HG02610 (cell line): Measurements from ENCODE around the gene ENTREP3.
A peak's percentile ranks its signal among the peaks of the same experiment; 100 is the strongest.
"Not testable (repeated sequence)": the region's sequence is repeated elsewhere in the genome, so short reads cannot be mapped to it uniquely, and the experiment has no call there.

Experiments used
- ATAC-seq: cut with Tn5 transposase; IDR thresholded peaks from one replicate; pipeline ENCODE4 v1.9.1; 2021; ENCODE audit warnings: mild to moderate bottlenecking, moderate library complexity; ENCODE audit not compliant: unreplicated experiment

The ENTREP3 gene, protein sequence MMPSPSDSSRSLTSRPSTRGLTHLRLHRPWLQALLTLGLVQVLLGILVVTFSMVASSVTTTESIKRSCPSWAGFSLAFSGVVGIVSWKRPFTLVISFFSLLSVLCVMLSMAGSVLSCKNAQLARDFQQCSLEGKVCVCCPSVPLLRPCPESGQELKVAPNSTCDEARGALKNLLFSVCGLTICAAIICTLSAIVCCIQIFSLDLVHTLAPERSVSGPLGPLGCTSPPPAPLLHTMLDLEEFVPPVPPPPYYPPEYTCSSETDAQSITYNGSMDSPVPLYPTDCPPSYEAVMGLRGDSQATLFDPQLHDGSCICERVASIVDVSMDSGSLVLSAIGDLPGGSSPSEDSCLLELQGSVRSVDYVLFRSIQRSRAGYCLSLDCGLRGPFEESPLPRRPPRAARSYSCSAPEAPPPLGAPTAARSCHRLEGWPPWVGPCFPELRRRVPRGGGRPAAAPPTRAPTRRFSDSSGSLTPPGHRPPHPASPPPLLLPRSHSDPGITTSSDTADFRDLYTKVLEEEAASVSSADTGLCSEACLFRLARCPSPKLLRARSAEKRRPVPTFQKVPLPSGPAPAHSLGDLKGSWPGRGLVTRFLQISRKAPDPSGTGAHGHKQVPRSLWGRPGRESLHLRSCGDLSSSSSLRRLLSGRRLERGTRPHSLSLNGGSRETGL

DNA sequence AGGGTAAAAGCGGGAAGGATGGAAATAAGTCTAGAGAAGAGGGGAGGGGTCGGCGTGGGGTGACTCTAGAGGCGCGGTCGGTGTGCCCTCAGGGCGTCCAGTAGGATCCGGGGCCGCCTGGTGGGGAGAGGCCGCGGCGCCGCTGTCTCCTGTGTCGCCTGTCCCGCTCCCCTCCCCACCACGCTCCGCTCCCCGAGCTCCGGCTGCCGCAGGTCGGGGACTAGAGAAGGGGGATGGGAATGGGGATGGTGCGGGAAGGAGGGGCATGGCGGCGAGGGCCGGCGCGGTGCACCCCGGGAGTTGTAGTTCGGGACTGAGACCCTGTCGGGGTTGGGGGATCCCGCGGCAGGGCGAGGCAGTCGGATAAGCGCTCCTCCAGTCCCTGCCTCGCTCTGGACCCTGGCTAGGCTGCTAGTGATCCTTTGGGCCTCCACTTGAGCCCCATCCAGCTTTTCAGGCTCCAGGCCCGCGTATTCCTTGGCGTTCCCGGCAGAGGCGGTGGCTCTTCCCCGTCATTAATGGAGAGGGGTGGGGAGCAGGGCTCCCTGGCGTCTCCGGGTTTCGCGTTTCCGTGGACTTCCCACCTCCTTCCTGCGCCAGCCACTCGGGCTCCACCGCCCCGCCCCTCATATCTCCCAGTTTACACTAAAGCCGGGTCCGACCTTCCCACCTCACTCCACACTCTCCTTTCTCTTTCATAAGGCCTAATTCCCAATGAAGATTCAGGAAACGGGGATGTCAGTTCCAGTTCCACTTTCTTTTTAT, at the start of gene ENTREP3:
Gene ENTREP3 (minus strand): TSS at position 241 of the 765 bp plus-strand sequence. CDS start 606 bp downstream, outside the sequence.
- ATAC-seq, result peak; percentile 64

DNA sequence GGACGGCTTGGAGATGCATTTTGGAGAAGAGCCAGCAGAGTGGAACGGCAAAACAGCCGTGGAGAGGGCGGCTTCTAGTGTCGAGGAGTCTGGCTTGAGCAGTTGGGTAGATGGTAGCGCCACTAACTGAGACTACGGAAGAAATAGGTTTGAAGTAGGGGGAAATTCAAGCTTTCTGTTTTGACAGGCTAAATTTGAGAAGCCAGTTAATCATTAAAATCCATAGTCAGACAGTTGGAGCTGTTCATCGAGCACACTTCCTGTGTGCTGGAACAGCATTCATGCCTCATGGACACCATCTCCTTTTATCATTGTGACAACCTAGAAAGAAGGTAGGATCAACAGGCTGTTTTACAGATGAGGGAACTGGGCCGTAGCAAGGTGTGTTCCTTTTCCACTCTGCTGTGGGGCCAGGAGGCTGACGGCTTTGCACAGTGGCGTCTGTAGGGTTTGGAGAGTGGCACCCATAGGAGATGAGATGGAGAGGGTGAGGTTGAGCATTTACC, 49.3 kb upstream of the ENTREP3 start:
- ATAC-seq, result no peak

DNA sequence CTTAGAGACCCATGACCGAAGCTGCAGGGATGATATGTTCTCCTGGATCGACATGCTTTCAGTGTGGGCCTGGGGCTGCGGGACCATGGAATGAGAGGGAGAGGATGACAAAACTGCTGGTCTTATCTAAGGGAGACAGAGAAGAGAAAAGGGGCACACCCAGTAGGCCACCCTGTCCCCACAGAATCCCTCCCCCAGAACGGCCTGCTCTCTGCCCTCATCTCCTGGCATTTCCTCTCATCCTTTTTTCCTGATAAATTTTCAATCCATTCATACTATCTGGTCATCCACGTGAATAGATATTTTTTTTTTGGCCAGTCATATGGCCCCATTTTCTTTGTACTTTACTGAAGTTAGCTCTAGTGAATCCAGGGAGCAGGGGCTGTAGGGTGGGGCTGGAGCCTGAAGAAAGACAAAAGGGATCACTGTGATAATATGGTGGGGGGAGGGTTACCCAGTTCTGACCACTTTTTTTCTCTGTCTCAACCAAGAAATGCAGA, 46.1 kb upstream of the ENTREP3 start, which contains the start of gene PKLR:
Gene PKLR (minus strand): TSS at position 97 of the 500 bp plus-strand sequence. CDS start 43 bp downstream, at position 54.
- ATAC-seq, result no peak

DNA sequence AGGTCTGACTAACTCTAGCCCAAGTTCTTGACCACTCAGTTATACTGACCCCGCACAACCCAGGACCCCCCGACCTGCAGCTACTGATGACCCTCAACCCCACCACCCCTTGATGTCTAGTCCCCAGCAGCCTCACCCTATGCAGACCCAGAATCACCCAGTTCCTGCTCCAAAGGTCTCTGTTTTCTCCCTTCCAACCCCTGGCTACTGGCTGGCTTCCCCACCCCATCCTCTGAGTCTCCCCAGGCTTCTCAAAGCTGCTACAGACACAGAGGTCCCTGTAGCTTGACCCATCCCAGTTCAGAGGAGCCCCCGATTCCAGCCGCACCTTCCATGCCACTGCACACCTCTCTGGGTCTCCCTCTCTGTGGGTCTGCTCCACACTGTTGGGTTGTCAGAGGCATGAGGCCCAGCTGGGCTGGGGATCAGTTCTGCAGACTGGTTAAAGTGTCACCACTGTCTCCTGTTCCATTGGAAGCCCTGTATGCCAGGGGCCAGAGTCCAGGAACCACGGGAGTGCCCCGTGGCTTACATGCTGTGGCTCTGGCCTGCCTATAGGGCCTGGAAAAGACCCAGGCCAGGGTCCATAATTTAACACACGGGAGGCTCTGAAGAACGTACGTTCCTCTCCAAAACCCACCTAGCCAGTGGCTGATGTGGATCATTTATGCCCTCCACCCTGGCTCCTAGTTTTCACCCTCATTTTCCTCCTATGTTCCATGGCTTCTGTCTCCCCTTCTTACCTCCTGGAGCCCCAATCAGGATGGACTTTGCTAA, 45.5 kb upstream of the ENTREP3 start:
- no peak for ATAC-seq

DNA sequence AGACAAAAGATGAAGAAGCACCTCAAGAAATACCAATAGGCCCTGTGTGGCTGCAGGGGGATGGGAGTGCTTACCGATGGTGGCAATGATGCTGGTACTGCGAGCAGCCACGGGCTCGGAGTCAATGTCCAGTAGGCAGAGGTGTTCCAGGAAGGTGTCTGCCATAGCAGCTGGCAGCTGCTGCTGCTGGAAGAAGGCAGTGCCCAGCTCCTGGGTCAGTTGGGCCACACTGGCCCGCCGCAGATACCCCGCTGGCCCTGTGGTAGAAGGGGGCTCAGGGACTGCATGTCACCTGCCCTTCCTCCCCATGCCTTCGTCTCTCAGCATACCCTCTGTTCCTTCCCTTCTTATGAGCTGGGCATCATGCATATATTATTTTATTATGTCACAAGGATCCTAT, 44.7 kb upstream of the ENTREP3 start:
- no peak for ATAC-seq

DNA sequence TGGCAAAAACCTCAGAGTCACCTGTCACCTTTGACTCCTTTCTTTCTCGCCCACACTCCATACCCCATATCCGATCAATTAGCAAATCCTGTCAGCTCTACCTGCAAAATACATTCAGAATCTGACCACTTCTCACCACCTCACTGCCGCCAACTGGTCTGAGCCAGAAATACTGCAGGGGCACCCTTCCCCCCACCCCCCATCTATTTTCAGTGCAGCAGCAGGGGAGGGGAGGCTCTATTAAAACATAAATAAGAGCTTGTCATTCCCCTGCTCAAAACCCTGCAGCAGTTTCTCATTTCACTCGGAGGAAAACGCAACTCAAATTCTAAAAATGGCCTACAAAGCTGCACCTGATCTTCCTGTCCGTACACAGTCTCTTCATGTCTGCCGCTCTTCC, 42.1 kb upstream of the ENTREP3 start:
- ATAC-seq, result no peak

DNA sequence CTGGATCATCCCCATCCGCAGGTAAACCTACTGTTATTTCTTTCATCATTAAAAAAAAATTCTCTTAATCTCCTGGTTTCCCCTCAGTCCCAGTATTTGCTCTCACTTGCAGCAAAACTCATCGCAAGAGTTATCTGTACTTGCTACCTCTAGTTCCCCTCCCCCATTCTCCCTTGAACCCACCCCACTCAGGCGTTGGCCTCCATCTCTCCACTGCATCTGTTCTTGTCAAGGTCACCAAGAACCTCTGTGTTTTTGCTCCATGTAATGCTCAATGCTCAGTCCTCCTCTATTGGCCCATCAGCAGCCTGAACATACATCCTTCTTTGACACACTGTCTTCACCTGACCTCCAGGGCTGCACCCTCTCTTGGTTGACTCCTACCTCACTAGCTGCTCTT, 41.4 kb upstream of the ENTREP3 start:
- no peak for ATAC-seq

DNA sequence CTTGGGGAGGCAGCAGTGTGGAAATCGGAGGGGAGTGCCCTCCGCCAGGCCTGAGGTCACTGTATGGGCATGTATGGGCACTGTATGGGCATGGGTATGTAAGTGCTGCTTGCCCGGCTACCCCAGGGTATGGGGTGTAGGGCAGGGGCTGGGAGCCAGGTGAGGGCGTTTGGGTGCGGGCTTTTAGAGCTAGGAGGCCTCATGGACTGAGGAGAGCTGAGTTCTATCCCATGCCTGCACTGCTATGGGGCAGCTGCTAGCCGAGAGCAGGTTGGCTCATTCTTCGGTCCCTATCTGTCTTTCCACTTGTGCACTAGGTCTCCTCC, 40.6 kb upstream of the ENTREP3 start:
- no peak for ATAC-seq

DNA sequence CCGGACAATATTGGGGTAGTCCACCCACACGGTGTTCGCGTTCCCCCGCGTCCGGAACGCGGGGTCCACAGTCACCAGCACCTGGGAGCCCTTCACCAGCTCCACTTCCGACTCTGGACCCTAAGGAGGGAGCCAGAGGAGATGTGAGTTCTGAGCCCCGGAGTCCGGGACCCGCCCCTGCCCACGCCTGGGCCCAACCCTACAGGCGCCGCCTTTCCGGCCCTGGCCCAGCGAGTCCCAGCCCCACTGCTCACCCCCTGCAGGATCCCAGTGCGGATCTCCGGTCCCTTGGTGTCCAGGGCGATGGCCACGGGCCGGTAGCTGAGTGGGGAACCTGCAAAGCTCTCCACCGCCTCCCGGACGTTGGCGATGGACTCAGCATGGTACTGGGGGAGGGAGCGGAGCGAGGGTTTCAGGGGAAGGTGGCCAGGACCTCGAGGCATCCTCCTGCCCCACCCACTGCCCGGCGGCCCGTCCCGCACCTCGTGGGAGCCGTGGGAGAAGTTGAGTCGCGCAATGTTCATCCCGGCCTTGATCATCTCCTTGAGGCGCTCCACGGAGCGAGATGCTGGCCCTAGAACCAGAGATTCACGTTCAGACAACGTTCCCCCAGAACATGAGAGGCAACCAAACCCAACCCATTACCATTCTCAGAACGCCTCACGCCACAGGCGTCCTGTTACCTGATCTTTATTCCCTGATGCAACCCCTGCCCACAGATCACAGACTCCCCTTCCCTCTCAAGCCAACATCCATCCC, 40.1 kb upstream of the ENTREP3 start:
- no peak for ATAC-seq

DNA sequence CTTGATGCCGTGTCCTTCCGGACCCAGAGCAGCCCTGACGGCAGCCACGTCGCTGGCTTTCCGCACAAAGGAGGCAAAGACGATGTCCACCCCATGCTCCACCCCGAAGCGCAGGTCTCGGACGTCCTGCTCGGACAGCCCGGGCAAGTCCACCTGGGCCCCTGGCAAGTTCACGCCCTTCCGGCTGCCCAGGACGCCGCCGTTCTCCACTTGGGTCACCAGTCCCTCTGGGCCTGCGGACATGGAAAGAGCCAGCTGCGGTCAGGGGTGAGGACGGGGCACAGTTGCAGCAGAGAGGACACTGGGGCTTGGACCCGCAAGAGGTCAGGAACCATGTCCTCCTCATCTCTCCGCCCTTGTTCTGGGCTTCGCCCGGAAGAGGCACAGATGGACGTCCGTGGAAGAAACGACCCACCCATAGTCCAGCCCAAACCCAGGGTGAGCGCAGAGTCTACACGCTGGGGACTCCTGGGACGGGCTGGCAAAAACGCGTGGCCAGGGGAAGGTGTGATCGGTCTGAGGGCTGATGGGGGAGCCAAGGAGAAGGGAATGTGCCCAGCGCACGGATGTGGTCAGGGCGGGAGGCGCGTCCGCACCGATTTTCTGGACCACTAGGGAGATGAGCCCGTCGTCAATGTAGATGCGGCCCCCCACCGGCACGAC, 39.4 kb upstream of the ENTREP3 start:
- no peak for ATAC-seq

DNA sequence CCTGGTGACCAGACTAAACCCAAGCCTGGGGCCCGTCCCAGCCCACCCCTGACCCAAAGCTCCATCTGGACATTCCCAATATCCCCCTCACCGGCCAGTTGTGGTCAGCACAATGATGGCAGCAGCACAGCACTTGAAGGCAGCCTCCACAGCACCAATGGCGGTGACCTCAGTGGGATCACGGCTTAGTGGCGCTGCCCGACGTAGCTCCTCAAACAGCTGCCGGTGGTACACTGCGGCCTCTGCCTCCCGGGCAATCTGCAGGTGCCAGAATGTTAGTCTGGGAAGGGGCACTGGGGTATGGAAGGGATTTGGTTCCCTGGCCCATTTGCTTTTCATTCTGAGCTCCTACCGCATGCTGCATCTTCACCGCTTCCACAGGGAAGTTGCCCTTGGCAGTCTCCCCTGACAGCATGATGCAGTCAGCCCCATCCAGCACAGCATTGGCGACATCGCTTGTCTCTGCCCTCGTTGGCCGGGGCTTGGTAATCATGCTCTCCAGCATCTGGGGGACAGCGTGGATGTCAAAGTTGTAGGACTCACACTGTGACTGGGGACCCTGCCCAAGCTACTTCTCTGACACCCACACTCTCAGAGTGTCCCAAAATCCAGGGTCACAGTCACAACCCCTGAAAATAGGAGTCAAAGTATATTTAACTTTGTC, 37.9 kb upstream of the ENTREP3 start:
- no peak for ATAC-seq

DNA sequence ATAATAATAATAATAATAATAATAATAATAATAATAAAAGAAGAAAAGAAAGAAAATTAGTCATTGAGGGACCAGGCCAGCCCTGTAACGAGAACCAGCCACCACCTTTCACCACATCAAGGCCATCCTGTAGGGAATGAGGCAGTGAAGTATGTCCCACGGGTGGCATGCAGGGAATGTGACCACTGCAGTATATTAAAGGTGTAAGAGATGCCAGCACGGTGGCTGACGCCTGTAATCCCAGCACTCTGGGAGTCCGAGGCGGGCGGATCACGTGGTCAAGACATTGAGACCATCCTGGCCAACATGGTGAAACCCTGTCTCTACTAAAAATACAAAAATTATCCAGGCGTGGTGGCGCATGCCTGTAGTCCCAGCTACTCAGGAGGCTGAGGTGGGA, 35.7 kb upstream of the ENTREP3 start:
- not testable (repeated sequence) for ATAC-seq

DNA sequence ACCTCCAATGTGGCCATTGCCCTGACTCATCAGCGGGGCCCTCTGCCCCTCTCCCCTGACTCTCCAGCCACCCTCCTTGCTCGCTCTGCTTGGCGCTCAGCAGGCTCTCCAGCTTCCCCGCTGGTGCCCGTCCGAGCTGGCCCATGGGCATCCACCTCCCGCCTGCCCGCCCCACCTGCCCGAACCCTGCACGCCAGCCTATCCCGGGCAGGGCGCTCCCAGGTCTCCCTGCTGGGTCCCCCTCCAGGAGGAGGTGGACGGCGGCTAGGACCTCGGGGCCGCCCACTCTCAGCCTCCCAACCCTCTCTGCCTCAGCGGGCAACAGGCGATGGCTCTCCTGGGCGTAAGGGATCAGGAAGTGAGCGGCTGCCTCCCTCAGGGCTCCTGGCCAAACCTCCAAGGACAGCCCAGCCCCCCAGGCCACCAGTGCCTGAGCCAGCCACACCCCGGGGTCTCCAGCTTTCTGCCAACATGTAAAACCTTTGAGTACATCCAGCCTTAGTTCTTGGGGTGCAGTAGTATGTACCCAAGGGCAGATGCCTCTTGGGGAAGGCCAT, 32.8 kb upstream of the ENTREP3 start:
- no peak for ATAC-seq

DNA sequence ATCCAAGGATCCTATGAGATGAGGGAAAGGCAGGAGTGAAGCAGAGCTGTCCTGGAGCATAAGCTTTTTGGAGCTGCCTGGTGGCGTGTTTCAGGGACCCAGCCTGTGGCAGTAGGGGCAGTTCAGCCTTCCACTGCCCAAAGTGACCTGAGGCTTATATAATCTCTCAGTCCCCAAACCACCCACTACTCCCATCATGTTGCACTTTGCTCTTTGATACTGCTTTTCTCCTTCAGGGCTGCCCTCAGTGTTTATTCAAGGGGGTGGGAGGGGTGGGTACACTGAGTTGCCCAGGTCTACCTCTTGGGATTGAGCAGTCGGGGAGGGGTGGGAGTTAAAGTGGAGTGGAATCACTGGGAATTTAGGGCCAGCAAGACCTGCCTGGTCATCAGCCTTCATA, 31.3 kb upstream of the ENTREP3 start:
- no peak for ATAC-seq

DNA sequence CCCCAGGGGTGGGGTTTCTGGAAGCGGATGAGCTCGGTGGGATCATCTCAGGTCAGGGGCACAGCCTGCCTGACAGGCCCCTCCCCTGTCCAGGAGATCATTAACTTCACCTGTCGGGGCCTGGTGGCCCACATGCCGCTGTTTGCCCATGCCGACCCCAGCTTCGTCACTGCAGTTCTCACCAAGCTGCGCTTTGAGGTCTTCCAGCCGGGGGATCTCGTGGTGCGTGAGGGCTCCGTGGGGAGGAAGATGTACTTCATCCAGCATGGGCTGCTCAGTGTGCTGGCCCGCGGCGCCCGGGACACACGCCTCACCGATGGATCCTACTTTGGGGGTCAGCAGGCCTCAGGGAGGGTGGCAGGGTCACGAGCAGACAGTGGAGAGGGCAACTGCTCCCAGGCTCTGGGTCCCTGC, 30.4 kb upstream of the ENTREP3 start:
- ATAC-seq, result no peak

DNA sequence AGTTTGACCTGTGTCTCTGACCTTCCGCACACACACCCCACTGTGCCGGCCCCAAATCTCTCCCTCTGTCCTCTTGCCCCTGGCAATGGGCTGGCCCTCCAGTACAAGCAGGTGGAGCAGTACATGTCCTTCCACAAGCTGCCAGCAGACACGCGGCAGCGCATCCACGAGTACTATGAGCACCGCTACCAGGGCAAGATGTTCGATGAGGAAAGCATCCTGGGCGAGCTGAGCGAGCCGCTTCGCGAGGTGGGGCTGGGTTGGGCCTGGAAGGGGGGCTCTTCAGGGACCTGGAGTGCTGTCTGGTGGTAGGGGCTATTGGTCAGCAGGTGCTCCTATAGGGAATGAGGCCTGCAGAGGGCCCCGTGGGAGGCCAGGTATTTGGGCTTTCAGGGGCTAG, 29.8 kb upstream of the ENTREP3 start:
- no peak for ATAC-seq

DNA sequence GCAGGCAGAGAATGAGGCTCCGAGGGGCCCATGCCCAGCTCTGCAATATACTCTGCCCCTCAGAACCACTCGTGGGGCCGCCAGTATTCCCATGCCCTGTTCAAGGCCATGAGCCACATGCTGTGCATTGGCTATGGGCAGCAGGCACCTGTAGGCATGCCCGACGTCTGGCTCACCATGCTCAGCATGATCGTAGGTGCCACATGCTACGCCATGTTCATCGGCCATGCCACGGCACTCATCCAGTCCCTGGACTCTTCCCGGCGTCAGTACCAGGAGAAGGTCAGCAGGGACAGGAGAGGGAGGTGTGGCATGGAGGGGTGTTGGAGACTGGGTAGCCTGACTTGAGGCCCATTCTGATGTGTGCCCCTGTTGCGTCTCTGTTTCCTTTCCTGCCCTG, 29.2 kb upstream of the ENTREP3 start:
- ATAC-seq, result no peak

DNA sequence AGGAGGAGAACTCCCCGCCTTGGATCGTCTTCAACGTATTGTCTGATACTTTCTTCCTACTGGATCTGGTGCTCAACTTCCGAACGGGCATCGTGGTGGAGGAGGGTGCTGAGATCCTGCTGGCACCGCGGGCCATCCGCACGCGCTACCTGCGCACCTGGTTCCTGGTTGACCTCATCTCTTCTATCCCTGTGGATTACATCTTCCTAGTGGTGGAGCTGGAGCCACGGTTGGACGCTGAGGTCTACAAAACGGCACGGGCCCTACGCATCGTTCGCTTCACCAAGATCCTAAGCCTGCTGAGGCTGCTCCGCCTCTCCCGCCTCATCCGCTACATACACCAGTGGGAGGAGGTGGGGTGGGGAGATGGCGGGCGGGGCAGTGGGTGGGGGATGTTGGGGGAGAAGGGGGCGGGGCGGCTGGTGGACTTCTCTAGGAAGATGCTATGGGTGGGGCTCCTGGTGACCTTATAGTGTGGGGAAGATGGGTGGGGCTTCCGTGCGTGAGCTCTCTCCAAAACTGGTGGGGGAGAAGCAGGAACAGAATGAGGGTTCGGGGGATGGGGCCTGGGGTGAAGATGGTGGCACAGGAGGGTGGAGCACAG, 27.3 kb upstream of the ENTREP3 start:
- ATAC-seq, result no peak
